H1 (cell line): ENCODE data around the gene PACS1. TPM values are rescaled to one million over a fixed set of nuclear protein-coding genes. Genes with fewer than 3 reads are reported as not detected.

Experiments
- ATF2 ChIP-seq: IDR thresholded peaks from 2 replicates; pipeline ENCODE4 v1.6.1; 2012; ENCODE audit warnings: low read length, inconsistent platforms
- CHD7 ChIP-seq: fragments of 300-600 bp; sonication (generic); IDR thresholded peaks from 2 replicates; pipeline ENCODE4 v1.7.1; 2012; ENCODE audit warnings: low read length, moderate library complexity, mild to moderate bottlenecking, inconsistent platforms; ENCODE audit not compliant: insufficient replicate concordance
- CTBP2 ChIP-seq: IDR thresholded peaks from 2 replicates; pipeline ENCODE4 v1.7.0; 2011; ENCODE audit warnings: borderline replicate concordance, mild to moderate bottlenecking, moderate library complexity, mixed read lengths, low read length; ENCODE audit not compliant: insufficient read depth, insufficient read length
- EZH2 ChIP-seq: fragments of 200-600 bp; sonication (generic); IDR thresholded peaks from 2 replicates; pipeline ENCODE4 v1.7.1; 2012; ENCODE audit warnings: low read depth, mild to moderate bottlenecking, moderate library complexity, low read length, inconsistent platforms; ENCODE audit not compliant: severe bottlenecking
- RNF2 ChIP-seq: fragments of 200-900, 300-1000 bp; sonication (generic); IDR thresholded peaks from 2 replicates; pipeline ENCODE4 v1.7.1; 2016; ENCODE audit warnings: borderline replicate concordance, low read depth, mild to moderate bottlenecking, antibody characterized with exemption, low read length; ENCODE audit not compliant: poor library complexity, severe bottlenecking; ENCODE audit errors: missing control alignments
- TAF1 ChIP-seq: IDR thresholded peaks from 2 replicates; pipeline ENCODE4 v1.6.1; 2011; ENCODE audit warnings: mild to moderate bottlenecking, low read depth, low read length
- TEAD4 ChIP-seq: IDR thresholded peaks from 2 replicates; pipeline ENCODE4 v1.6.1; 2012; ENCODE audit warnings: low read depth, low read length, inconsistent platforms, mixed read lengths
- polyA plus RNA-seq, 7 experiments: library from polyadenylated mRNA; depleted of rRNA in 3 of 7; stranded (reverse) in 5 of 7; unstranded in 2 of 7; fragments of >200 nt in 5 of 7; fragments of 200-250 nt in 2 of 7; gene quantifications; 1 replicate in 5 of 7; 2 replicates in 1 of 7; 4 replicates in 1 of 7; pipeline versions ENCODE4 v1.2.1 to v1.2.3, GENCODE V29; 2011 to 2013; ENCODE audit warnings: missing spikeins in 2 of 7, mixed read lengths in 2 of 7
- total RNA-seq: library from RNA; stranded (reverse); fragmentation: NEBNext Ultra II Directional; extraction: Animal tissue kit (Norgen Biotek cat#: 25700); gene quantifications from 2 replicates; pipeline ENCODE4 v1.2.1, GENCODE V29; 2021

PACS1 gene
- total and polyA plus RNA-seq, 2 of the 8 experiments (the other 6 are each of a cell fraction or from before 2014, with no cell fraction given) = 11.5 to 36.0 TPM

GRCh38 chr11:66032957-66033735, 36.9 kb upstream of the PACS1 start (continued):
- TF ChIP-seq CHD7 = no peak
- no peak for TF ChIP-seq EZH2
- no peak for TF ChIP-seq TAF1
- no peak for TF ChIP-seq ATF2
- no peak for TF ChIP-seq TEAD4
- TF ChIP-seq CTBP2 = no peak
- no peak for TF ChIP-seq RNF2
